Erythroblast (primary cell): ENCODE data around the gene MAN1B1.

Experiments
- GATA1 ChIP-seq: IDR thresholded peaks from 2 replicates; pipeline ENCODE4 v1.6.1; 2011; ENCODE audit warnings: low read depth, mild to moderate bottlenecking, control low read depth, low read length, moderate library complexity
- POLR2A ChIP-seq: IDR thresholded peaks from 2 replicates; pipeline ENCODE4 v1.6.1; 2011; ENCODE audit warnings: mild to moderate bottlenecking, low read length

DNA sequence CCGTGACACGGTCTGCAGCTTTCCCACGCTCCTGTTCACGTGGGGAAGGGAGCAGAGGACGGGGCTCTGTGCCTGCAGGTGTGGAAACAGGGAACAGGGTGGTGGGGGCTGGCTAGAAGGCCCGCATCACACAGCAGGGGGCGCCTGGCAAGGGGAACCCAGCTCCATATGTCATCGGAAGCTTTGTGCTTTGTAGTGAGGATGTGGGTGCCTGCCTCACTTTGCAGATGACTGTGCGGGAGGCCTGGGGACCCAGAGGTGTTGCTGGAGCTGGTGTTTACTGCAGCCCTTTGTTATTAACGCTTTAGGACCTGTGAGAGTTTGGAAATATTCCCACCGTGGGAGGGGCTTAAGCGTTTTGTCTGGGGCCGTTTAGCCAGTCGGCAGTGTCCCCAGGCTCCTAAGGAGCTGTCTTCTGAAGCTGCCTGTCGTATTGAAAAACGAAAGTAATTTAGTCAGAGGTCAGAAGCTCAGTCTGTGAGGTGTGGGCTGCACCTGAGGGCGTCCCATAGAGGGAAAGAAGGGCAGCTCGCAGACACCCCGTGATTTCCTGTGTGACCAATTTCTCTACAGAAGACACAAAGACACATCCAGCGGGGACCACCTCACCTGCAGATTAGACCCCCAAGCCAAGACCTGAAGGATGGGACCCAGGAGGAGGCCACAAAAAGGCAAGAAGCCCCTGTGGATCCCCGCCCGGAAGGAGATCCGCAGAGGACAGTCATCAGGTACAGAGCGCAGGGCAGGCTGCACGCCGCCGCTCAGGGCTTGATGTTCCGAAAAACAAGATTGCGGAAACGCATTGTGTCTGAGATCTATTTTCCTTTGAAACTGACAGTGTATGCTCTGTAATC, 9.1 kb downstream of the MAN1B1 start:
- no peak for TF ChIP-seq POLR2A
- no peak for TF ChIP-seq GATA1
